HG02588 (cell line): ENCODE measurements around the gene OR11A1.
"Not testable (repeated sequence)": the region's sequence is repeated elsewhere in the genome, so short reads cannot be mapped to it uniquely, and the experiment has no call there.

Source experiments
- ATAC-seq: cut with Tn5 transposase; IDR thresholded peaks from one replicate; pipeline ENCODE4 v1.9.1; 2021; ENCODE audit warnings: mild to moderate bottlenecking, moderate library complexity; ENCODE audit not compliant: unreplicated experiment

Gene OR11A1

DNA sequence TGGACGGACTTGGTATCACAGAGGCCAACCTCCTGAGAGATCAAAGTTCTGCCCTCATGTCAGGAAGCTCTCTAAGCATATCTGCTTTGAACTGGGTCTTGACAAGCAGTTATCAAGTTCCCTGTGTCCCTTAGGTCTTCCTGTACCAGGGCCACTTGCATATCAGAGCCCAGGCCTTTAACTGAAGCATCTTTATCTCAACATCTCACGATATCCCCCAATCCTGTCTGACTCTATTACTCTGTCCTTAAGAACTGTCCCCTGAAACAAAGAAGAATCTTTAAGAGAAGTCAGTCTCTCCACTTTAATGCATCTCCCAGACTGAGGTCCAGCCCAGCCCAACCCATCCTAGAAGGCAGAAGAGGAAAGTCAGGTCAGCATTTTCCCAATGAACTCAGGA, 22.7 kb upstream of the OR11A1 start:
- no peak for ATAC-seq

DNA sequence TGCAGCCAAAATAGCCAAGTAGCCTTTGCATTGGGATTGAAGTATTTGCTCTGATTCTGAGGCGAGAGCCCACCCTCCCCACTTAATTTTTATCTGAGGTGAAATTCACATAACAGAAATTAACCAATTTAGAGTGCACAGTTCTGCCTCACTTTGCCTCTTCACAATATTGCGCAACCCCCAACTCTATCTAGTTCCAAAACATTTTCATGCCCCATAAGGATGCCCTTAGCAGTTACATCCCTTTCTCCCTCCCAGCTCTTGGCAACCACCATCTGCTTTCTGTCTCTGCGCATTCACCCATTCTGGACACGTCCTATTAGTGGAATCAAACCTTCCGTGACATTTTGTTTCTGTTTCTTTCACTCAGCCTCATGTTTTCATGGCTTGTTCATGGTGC, 21.9 kb upstream of the OR11A1 start:
- no peak for ATAC-seq

DNA sequence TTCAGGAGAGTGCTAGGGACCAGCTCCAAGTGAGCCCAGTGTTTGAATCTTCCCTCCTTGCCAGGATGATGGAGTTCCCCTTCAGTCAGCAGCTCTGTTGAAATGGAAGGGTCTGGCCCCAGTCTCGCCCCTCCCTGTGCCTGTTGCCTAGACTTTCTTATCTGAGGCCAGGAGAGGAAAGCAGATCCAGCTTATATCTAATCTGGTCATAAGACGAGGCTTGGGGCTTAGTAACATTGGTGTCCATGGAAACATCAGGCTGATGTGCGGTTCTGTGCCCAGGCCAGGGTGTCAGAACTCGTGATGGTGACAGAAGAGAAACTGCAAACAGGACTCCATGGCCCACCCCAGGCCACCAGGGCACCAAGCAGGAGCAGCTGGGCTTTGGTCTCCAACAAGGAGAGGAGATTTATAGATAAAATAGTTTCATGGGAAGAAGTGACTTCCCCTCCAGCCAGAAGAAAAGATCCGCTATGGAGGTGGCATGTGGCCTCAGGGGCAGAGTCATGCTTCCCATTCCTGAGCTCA, 21.1 kb upstream of the OR11A1 start:
- ATAC-seq = no peak

DNA sequence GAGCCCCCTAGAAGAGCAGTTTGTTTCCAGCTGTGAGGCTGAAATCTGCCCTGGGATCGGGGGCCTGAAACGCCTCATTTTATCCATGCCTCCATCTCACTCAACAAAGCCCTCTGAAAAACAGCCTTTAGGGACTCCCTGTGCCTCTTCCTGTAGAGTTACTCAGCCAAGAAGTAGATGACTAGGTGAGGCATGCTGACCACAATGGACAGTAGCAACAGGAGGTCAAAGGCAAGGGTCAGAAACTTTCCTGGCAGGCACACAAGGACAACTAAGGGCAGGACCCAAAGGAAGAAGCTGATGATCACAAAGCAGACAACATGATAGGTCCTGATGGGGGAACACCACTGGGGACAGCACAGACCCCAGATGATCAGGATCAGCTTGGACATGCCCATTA, 18.1 kb upstream of the OR11A1 start:
- no peak for ATAC-seq

DNA sequence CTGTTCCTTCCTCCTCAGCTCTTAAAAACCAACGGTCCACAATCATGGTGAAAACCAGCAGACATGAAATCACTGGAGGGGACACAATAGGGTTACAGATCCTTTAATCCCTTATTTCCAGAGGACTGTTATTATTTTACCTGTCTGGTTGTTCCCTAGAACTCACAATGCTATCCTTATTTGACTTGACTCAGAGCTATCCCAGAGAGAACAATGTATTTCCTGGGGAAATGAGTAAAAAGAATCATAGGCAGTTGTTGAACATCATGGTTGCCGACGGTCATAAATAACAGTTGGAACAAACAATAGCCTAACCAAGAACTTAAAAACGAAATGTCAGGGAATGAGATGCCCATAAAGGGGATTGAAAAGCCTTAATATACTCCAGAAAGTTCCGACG, 9.4 kb upstream of the OR11A1 start:
- ATAC-seq = no peak

DNA sequence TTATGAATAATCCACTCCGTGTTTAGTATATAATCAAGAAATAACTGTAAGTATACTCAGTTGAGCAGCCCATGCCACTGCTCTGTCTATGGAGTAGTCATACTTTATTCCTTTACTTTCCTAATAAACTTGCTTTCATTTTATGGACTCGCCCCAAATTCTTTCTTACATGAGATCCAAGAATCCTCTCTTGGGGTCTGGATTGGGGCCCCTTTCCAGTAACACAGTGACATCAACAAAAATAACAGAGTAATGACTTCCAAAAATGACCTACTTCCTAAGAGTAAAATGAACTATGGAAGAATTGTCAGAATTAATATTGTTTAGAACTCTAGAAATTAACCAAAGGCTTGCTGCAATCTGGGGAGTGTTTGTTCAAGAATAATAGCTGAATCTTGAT, 8.9 kb upstream of the OR11A1 start:
- no peak for ATAC-seq

DNA sequence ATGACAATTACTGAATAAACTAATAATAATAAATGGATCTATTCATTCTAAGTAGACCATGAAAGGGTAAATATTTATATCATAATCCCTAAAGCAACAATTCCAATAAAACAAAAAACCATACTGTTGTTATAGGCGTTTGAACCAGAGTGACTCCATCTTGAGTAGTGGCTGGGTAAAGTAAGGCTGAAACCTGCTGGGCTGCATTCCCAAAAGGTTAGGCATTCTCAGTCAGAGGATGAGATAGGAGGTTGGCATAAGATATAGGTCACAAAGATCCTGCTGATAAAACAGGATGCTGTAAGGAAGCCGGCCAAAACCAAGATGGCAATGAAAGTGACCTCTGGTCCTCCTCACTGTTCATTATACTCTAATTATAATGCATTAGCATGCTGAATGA, 8.4 kb upstream of the OR11A1 start:
- no peak for ATAC-seq

DNA sequence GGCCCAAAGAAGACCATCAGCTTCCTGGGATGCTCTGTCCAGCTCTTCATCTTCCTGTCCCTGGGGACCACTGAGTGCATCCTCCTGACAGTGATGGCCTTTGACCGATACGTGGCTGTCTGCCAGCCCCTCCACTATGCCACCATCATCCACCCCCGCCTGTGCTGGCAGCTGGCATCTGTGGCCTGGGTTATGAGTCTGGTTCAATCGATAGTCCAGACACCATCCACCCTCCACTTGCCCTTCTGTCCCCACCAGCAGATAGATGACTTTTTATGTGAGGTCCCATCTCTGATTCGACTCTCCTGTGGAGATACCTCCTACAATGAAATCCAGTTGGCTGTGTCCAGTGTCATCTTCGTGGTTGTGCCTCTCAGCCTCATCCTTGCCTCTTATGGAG, 5.2 kb upstream of the OR11A1 start:
- ATAC-seq = no peak

DNA sequence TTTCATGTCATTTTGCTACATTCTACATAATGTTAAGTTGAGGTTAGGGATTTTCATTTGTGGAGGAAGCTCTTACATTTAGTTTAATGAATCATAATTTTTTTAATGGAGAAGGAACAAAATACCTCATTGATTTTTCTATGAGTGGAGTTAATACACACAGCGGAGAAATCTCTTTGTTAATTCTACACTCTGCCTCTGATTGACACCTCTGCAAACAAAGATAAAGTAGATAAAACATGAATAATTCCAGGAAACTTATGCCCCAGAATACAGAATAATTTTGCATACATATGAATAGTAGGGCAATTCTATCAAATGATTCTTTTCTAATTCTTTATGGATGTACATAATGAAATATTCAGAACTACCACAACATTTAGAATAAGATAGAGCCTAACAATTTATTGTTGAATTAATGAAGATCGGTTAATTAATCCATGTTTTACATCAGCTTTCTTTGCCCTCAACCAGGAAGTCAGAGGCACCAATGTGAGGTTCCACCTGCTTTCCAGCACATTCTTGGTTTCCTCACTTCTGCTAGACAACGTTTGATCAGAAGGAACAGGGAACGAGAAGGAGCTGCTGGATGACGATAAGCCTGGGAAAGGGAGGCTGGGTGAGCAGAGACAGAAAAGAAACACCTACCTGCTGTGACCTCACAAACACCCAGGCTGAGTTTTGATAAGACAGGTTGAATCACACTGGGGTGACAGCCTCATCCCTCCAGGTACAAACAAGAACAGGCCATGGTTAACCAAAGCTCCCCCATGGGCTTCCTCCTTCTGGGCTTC, 4.3 kb upstream of the OR11A1 start:
- no peak for ATAC-seq

DNA sequence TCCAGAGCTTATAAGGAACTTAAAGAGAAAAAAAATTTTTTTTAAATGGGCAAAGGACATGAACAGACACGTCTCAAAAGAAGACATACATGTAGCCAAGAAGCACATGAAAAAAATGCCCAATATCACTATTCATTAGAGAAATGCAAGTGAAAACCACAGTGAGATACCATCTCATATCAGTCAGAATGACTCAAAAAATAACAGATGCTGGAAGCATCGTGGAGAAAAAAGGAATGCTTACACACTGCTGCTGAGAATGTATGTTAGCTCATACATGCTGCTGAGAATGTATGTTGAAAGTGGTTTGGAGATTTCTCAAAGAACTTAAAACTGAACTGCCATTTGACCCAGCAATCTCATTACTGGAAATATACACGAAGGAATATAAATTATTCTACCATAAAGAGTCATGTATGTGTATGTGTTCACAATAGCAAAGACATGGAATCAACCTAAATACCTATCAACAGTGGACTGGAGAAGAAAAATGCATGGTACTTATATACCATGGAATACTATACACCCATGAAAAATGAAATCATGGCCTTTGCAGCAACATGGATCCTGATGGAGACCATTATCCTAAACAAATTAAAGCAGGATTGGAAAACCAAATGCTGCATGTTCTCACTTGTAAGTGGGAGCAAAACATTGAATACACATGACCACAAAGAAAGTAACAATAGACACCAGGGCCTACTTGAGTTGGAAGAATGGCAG, 5.2 kb downstream of the OR11A1 start:
- no peak for ATAC-seq

DNA sequence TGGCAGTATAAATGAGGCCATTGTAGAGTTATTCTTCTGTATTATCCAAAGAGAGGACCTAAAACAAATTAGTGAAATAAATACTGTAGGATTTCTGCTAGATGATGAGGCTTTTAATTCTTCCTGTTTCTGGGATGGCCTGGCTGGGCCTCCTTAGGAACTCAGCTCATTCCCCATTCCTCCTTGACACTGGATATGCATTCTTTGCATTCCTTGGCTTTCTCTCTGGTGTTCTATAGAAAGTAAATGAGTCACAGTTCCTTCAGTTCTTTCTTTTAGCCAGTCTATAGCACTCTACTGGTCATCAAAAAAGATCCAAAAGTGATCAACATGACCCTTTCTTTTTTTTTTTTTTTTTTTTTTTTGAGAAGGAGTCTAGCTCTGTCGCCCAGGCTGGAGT, 9.2 kb downstream of the OR11A1 start:
- no peak for ATAC-seq

DNA sequence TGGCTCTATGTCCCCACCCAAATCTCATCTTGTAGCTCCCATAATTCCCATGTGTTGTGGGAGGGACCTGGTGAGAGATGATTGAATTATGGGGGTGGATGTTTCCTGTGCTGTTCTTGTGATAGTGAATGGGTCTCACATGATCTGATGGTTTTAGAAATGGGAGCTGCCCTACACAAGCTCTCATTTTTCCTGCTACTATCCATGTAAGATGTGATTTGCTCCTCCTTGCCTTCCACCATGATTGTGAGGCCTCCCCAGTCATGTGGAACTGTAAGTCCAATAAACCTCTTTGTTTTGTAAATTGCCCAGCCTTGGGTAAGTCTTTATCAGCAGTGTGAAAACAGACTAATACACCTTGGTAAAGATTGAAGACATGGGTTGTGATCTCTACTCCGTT, 12.8 kb downstream of the OR11A1 start:
- ATAC-seq = not testable (repeated sequence)

DNA sequence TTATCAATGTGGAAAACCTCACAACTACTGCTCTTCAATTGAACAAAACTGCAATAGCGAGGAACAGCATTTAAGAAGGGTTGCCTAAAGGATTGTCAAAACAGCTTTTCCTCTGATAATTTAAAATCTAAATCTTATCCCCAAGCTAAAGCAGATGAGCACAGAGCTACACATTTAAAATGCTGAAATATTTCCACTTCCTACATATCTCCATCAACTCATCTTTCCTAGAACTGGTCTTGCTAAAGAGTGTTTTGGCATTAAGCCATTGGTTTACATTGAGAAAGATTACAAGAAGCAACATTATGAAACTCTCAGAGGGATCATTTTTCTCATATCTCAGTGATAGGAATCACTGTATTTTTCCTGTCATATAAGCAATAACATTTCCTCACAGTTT, 14.2 kb downstream of the OR11A1 start:
- ATAC-seq = no peak

DNA sequence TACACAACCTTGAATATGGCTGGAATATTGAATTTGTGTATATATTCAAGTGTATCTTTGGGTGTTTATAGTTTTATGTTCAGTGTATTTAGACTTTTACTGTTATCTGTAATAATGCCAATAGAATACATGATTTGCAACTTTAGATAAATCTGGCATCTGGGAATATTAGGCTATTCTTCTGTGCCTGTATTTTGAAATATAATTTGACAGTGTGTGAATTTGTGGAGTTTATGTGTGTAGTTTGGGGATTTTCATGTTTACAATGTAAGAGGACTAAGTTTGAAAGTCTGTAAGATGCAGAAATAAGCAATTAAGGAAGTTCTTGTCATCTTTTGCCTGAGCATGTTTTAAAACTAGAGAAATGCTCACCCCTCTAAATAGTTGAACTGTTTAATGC, 17.9 kb downstream of the OR11A1 start, which contains the start of gene OR10C1:
Gene OR10C1, plus strand, starts transcription at position 301 of the 400 bp plus-strand sequence. CDS start 710 bp downstream, outside the sequence.
- ATAC-seq = no peak

DNA sequence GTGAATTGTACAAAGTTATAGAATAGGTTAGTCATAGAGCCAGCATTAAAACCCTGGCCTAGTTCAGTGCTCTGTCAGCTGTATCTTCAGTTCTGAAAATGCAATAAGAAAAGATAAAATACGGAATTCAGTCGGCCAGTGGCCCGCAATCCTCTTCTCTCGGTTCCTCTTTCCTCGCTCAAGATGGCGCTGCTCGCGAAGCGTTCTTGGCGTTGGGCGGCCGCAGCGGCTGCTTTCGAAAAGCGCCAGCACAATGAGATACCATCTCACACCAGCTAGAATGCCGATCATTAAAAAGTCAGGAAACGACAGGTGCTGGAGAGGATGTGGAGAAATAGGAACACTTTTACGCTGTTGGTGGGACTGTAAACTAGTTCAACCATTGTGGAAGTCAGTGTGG, 20.1 kb downstream of the OR11A1 start:
- ATAC-seq = not testable (repeated sequence)

DNA sequence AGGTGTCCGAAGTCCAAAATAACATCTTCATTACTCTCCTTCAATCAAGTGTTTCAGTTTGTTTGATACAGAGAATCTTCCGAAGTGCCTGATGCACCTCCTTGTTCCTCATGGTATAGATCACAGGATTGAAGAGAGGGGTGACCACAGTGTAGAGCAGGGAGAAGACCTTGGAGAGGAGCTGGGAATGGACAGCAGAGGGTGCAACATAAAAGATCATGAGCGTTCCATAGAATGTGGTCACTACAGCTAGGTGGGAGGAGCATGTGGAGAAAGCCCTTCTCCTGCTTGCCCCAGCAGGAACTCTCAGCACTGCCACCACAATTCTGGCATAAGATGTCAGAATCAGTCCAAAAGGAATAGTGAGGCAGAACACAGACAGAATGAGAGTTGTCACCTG, 30.2 kb downstream of the OR11A1 start:
- ATAC-seq = no peak

DNA sequence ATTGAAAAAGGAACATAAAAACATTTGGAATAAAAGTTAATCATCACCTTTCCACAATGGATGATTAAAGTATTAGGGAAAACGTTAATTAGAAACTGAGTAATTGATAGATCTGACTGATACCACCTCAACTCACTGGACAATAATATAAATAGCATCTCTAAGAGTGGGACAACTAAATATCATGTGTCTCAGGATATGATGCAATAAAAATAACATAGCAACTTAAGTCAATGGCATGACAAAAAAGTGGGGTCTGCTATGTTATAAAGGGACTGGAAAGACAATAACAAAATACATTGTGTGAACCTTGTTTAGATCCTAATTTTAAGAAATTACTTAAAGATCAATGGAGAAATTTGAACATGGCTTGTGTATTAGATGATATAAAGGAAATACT, 31.8 kb downstream of the OR11A1 start:
- no peak for ATAC-seq

DNA sequence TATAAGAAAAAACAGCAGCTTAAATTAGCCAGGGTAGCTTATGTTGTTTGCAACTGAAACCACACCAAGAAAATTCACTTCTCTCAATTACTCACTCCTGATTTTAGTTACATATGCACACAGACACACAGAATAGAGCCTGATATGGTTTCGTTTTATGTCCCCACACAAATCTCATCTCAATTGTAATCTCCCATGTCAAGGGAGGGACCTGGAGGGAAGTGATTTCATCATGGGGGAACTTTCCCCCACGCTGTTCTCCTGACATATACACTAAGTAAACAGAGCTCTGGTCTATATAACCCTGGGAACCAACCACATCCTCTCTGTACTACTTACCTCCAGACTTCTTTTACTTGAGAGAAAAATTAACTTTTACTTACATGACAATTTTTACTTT, 32.3 kb downstream of the OR11A1 start:
- ATAC-seq = no peak

DNA sequence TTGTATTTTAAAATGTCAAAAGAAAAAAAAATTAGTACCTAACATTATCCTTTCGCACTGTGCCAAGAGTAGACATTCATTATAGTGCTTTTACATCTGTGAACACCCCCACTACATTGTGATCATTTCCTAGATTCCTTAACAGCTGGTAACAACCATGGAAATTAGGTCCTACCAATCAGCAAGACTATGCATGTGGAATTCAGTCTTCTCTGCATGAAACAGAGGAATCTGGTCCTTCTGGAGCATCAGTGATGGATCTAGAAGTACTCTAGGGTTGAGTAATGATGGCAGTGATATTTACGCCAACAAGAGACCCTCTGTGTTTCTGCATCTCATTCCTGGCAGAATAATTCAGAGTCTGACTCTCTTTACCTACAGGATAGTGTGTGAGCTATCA, 32.7 kb downstream of the OR11A1 start:
- no peak for ATAC-seq

DNA sequence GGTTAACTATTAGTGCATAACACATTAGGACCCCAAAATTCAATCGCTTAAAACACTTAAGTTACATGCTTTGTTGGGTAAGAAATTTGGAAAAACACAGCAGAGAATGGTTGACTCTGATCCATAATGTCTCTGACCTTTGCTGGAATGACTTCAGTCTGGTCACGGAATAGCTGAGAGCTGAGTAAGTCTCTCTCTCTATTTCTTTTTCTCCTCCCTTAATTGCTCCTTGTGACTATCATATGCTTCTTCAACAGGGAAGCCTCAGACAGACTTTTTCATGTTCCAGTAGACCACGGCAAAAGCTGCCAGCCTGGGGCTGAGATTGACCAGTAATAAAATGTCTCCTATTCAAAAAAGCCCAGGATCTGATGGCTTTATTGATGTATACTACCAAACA, 37.4 kb downstream of the OR11A1 start:
- ATAC-seq = no peak

DNA sequence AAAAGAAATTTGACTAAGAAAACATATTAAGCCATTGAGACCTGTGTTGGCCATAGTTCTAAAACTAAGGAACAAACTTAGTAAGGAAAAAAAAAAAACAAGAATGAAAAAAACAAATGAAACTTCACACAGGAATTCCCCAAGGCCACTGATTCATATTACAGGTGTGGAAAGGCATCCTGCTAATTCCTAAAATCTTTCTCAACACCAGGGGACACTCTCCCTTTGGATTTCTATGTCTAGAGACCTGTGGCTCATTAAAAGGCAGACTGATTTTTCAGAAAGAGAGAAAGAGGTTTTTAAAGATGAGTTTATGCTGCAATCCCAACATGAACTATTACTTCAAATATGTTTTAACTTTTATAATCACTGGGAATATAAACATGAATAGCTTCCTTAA, 42.3 kb downstream of the OR11A1 start, which contains the start of gene OR12D1:
Gene OR12D1, plus strand, starts transcription at position 341 of the 400 bp plus-strand sequence.
- no peak for ATAC-seq

DNA sequence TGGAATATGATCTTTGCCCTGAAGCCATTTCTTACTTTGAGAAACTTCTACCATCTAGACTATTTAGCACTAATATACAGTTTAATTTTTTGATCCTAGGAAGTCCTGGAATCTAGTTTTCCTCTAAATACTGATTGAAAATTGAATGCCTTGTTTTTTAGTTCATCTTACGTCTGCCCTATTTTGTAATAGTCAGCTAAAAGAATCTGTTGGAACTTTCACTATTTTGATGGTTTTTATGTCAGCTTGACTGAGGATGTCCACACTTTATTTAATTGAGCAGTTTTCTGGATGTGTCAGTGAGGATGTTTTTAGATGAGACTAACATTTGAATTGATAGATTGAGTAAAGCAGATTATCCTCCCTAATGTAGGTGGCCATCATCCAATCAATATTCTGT, 53.1 kb downstream of the OR11A1 start:
- no peak for ATAC-seq
